Mesothelial cell of epicardium (in vitro differentiated cells): ENCODE results near the gene CASD1. TPM values are rescaled to one million over a fixed set of nuclear protein-coding genes. Genes with fewer than 3 reads are reported as not detected.

Source experiments
- DNase-seq, 2 experiments: peaks; one replicate each; pipeline ENCODE4 v3.0.0; 2021; ENCODE audit warnings: low spot score in 2 of 2; ENCODE audit not compliant: unreplicated experiment in 2 of 2
- H3K27ac Mint-ChIP-seq: 2 replicates; pipeline ENCODE4 v1.8.0; 2021; ENCODE audit warnings: mixed read lengths
- H3K27me3 Mint-ChIP-seq: 2 replicates; pipeline ENCODE4 v1.8.0; 2021; ENCODE audit warnings: low read depth, mixed read lengths
- H3K36me3 Mint-ChIP-seq: 2 replicates; pipeline ENCODE4 v1.8.0; 2021; ENCODE audit warnings: mixed read lengths
- H3K4me1 Mint-ChIP-seq: 2 replicates; pipeline ENCODE4 v1.8.0; 2021; ENCODE audit warnings: mixed read lengths
- H3K4me3 Mint-ChIP-seq: 2 replicates; pipeline ENCODE4 v1.8.0; 2021; ENCODE audit warnings: mild to moderate bottlenecking, moderate library complexity, mixed read lengths
- H3K9me3 Mint-ChIP-seq: 2 replicates; pipeline ENCODE4 v1.8.0; 2021; ENCODE audit warnings: mixed read lengths
- CTCF ChIP-seq: fragments of 200-600 bp; sonication (generic); IDR thresholded peaks from one replicate; pipeline ENCODE4 v1.5.0; 2021; ENCODE audit warnings: antibody characterized with exemption; ENCODE audit not compliant: unreplicated experiment
- total RNA-seq: library from RNA; stranded (reverse); gene quantifications from 3 replicates; pipeline ENCODE4 v1.2.1, GENCODE V29; 2021

CASD1 gene
- total RNA-seq, 1 donor from 2014 or later: 35.6 TPM

GRCh38 chr7:94507962-94508361 is 1.6 kb upstream of the CASD1 start:
- H3K27me3 Mint-ChIP-seq: no peaks in the 10 kb centered on the region

GRCh38 chr7:94509887-94510581 is 425 bp downstream of the CASD1 start:
- Mint-ChIP-seq H3K27ac (peak overlapping the region; percentile 80), H3K9me3 (no peaks in the 10 kb centered on the region), H3K36me3 (no peaks in the 10 kb centered on the region), H3K4me3 (peak overlapping the region; percentile 80), H3K27me3 (no peaks in the 10 kb centered on the region), H3K4me1 (peaks cover 42% of the 10 kb centered on the region)
- no peak for TF ChIP-seq CTCF
- DNase-seq: peak; percentile 57 to 71

More at GRCh38 chr7:94507962-94508361, 1.6 kb upstream of the CASD1 start:
- DNase-seq: no peak
- Mint-ChIP-seq H3K4me1 (peaks cover 27% of the 10 kb centered on the region), H3K4me3 (no peak overlapping the region), H3K27ac (no peak overlapping the region), H3K36me3 (no peaks in the 10 kb centered on the region), H3K9me3 (no peaks in the 10 kb centered on the region)
- TF ChIP-seq CTCF: no peak

- no peak for TF ChIP-seq CTCF
- H3K36me3 Mint-ChIP-seq: no peaks in the 10 kb centered on the region
- no peaks in the 10 kb centered on the region for H3K27me3 Mint-ChIP-seq
- peak overlapping the region; percentile 74 for H3K4me3 Mint-ChIP-seq
- peaks cover 47% of the 10 kb centered on the region for H3K4me1 Mint-ChIP-seq
- H3K27ac Mint-ChIP-seq: peak overlapping the region; percentile 79
- no peak for DNase-seq
- no peaks in the 10 kb centered on the region for H3K9me3 Mint-ChIP-seq
Measured at GRCh38 chr7:94510582-94511496, 1.2 kb downstream of the CASD1 start.

GRCh38 chr7:94511718-94512117 is 2.1 kb downstream of the CASD1 start:
- H3K4me1 Mint-ChIP-seq: peaks cover 52% of the 10 kb centered on the region
- DNase-seq: no peak
- H3K4me3 Mint-ChIP-seq: peak overlapping the region; percentile 74
- H3K27me3 Mint-ChIP-seq: no peaks in the 10 kb centered on the region
- peak overlapping the region; percentile 72 for H3K27ac Mint-ChIP-seq
- no peaks in the 10 kb centered on the region for H3K36me3 Mint-ChIP-seq
- no peaks in the 10 kb centered on the region for H3K9me3 Mint-ChIP-seq
- no peak for TF ChIP-seq CTCF

GRCh38 chr7:94512735-94513564 is 3.3 kb downstream of the CASD1 start:
- Mint-ChIP-seq H3K4me3 (peak overlapping the region; percentile 7), H3K36me3 (no peaks in the 10 kb centered on the region), H3K27ac (peak overlapping the region; percentile 72), H3K4me1 (peaks cover 52% of the 10 kb centered on the region), H3K9me3 (no peaks in the 10 kb centered on the region), H3K27me3 (no peaks in the 10 kb centered on the region)
- TF ChIP-seq CTCF: no peak
- DNase-seq: no peak
